DOHH2 (cell line): ENCODE measurements around the gene KCNMA1.

ENCODE experiments used
- EZH2phosphoT487 ChIP-seq: fragments of 200-600 bp; sonication (generic); IDR thresholded peaks from 2 replicates; pipeline ENCODE4 v1.6.1; 2017; ENCODE audit warnings: borderline replicate concordance, mild to moderate bottlenecking, antibody characterized with exemption, low read length, moderate library complexity, mixed read lengths
- TF ChIP-seq, protein P1 (sequence below): fragments of 200-600 bp; sonication (generic); IDR thresholded peaks from one replicate; pipeline ENCODE4 v1.5.1; 2014; ENCODE audit warnings: antibody characterized with exemption, mild to moderate bottlenecking, low read depth, low read length; ENCODE audit not compliant: poor library complexity, severe bottlenecking

DNA sequence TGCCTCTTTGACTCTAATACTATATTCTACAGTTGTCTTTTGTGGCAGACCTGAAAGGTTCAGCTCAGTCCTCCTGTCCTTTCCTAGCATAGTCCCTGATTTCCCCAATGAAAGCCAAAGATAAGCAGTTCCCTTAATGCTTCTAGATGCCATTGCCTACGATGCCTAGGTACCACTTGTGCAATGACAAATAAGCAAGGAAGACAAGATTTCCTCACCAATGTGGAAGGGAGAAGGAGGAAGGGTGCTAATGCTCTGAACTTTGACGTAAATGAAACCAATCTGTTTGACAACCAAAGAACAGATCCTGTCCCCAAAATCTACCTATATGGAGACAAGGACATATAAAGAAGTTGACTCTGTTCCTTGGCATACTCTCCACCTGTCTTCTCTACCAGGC lies 393.3 kb downstream of the KCNMA1 start:
- TF ChIP-seq, protein P1, sequence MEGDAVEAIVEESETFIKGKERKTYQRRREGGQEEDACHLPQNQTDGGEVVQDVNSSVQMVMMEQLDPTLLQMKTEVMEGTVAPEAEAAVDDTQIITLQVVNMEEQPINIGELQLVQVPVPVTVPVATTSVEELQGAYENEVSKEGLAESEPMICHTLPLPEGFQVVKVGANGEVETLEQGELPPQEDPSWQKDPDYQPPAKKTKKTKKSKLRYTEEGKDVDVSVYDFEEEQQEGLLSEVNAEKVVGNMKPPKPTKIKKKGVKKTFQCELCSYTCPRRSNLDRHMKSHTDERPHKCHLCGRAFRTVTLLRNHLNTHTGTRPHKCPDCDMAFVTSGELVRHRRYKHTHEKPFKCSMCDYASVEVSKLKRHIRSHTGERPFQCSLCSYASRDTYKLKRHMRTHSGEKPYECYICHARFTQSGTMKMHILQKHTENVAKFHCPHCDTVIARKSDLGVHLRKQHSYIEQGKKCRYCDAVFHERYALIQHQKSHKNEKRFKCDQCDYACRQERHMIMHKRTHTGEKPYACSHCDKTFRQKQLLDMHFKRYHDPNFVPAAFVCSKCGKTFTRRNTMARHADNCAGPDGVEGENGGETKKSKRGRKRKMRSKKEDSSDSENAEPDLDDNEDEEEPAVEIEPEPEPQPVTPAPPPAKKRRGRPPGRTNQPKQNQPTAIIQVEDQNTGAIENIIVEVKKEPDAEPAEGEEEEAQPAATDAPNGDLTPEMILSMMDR, result no peak
- no peak for TF ChIP-seq EZH2phosphoT487
